ENCODE data around the gene C21orf58.

C21orf58 gene

DNA sequence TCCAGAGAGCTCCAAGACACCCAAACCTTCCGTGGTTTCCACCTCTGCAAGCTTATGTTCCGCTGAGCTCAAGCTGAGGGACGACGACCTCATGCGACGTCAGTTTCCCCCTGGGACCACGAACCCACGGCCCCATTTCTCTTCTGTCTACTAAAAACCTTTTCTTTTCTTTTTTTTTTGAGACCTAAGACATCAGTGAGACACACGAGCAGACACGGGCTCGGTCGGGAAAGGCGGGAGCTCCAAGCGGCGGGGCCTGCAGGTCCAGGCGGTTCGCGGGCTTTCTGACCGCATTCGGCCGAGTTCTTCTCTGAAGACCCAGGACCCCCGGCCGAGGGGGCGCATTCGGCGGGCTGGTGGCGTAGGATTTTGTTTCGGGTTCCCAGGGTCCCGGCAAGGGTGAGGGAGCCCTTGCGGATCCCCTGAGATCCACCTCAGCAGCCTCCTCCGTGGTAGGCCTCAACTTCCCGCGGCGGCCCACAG is 402 bp downstream of the C21orf58 start:
- H3K9me3 ChIP-seq (ENCODE audit: control insufficient read depth in 2 of 2, low read length in 2 of 2), result no peaks in the 10 kb centered on the region
- H3K27me3 ChIP-seq (ENCODE audit: control insufficient read depth in 1 of 2, insufficient read depth in 2 of 2, low read length in 2 of 2), result no peaks in the 10 kb centered on the region
- no peak overlapping the region for H3K27ac ChIP-seq (ENCODE audit: low read length)
- peaks cover 19% of the 10 kb centered on the region for H3K4me1 ChIP-seq (ENCODE audit: control insufficient read depth, insufficient read depth, low read length)
- peak overlapping the region; percentile 42 to 69 for H3K9ac ChIP-seq (ENCODE audit: low read length in 2 of 2)
- peak overlapping the region; percentile 85 to 93 for H3K4me3 ChIP-seq (ENCODE audit: low read length in 2 of 2)
- no peaks in the 10 kb centered on the region for H3K36me3 ChIP-seq (ENCODE audit: control insufficient read depth in 2 of 2, insufficient read depth in 2 of 2, low read length in 2 of 2)

DNA sequence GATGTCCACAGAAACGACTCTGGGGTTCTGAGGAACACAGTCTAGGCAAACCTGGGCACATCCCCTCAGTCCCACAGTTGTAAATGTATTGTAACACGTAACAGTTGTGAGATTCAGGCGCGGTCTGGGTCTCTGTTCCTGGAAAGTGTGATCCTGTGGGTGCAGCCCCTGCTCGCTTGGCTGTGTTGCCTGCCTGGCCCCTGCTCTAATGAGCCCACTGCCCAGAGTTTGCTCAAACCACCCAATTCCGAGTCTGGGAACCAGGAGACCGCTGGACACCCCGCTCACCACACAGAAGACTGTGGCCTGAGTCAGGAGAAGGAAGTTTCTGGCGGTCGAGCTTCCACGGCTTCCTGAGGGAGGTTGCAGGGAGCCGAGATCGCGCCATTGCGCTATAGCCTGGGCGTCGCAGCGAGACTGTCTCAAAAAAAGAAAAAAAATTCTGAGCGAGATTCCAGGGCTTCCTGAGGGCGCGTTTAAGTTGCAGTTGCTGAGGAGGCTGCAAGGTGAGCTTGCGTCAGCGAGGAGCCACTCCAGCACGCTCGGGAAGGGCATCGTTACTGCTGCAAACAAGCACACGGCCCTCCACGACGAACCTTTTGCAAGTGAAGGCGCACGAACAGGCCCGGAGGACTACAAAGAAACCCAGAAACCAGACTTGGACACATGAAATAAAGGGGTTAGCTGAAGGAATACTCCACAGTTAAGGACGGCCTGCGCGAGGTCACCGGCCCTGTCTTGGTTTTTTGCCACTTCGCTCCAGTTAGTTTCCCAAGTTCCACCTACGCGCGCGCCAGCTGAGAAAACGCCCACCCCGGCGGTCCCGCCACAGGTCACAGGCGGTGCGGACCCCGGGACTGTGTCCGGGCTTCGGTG is 1.1 kb downstream of the C21orf58 start:
- Histone ChIP-seq H3K27ac (ENCODE audit: low read length) (no peak overlapping the region), H3K9ac (ENCODE audit: low read length in 2 of 2) (peak overlapping the region; percentile 42 to 69)

GRCh38 chr21:46320331-46320801 is 3.3 kb downstream of the C21orf58 start:
- H3K27me3 ChIP-seq (ENCODE audit: control insufficient read depth in 1 of 2, insufficient read depth in 2 of 2, low read length in 2 of 2), result no peaks in the 10 kb centered on the region
- H3K9ac ChIP-seq (ENCODE audit: low read length in 2 of 2), result no peak overlapping the region
- H3K4me3 ChIP-seq (ENCODE audit: low read length in 2 of 2), result no peak overlapping the region
- no peaks in the 10 kb centered on the region for H3K9me3 ChIP-seq (ENCODE audit: control insufficient read depth in 2 of 2, low read length in 2 of 2)
- peaks cover 16% of the 10 kb centered on the region for H3K4me1 ChIP-seq (ENCODE audit: control insufficient read depth, insufficient read depth, low read length)
- no peaks in the 10 kb centered on the region for H3K36me3 ChIP-seq (ENCODE audit: control insufficient read depth in 2 of 2, insufficient read depth in 2 of 2, low read length in 2 of 2)
- H3K27ac ChIP-seq (ENCODE audit: low read length), result no peak overlapping the region

More for the DNA sequence above, 1.1 kb downstream of the C21orf58 start:
- Histone ChIP-seq H3K4me3 (ENCODE audit: low read length in 2 of 2) (peak overlapping the region; percentile 85 to 93), H3K27me3 (ENCODE audit: control insufficient read depth in 1 of 2, insufficient read depth in 2 of 2, low read length in 2 of 2) (no peaks in the 10 kb centered on the region), H3K9me3 (ENCODE audit: control insufficient read depth in 2 of 2, low read length in 2 of 2) (no peaks in the 10 kb centered on the region), H3K36me3 (ENCODE audit: control insufficient read depth in 2 of 2, insufficient read depth in 2 of 2, low read length in 2 of 2) (no peaks in the 10 kb centered on the region), H3K4me1 (ENCODE audit: control insufficient read depth, insufficient read depth, low read length) (peaks cover 19% of the 10 kb centered on the region)

DNA sequence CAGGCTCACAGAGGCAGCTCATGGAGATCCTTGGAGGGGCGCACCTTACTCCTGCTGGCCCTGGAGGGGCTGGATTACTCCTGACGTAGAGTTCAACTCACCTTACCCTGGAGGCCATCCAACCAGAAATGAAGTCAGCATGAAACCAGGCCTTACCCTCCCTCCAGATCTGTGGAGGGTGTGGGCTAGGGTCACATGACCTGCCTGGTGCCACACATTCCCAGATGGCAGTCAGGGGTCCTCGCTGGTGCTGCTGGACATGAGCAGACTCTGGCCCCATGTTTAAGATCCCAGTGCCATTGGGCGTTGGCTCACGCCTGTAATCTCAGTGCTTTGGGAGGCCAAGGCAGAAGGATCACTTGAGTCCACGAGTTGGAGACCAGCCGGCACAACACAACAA is 4.5 kb downstream of the C21orf58 start:
- H3K9ac ChIP-seq (ENCODE audit: low read length in 2 of 2), result no peak overlapping the region
- no peak overlapping the region for H3K4me3 ChIP-seq (ENCODE audit: low read length in 2 of 2)
- H3K27me3 ChIP-seq (ENCODE audit: control insufficient read depth in 1 of 2, insufficient read depth in 2 of 2, low read length in 2 of 2), result no peaks in the 10 kb centered on the region
- peaks cover 14% of the 10 kb centered on the region for H3K4me1 ChIP-seq (ENCODE audit: control insufficient read depth, insufficient read depth, low read length)
- H3K27ac ChIP-seq (ENCODE audit: low read length), result no peak overlapping the region
- no peaks in the 10 kb centered on the region for H3K36me3 ChIP-seq (ENCODE audit: control insufficient read depth in 2 of 2, insufficient read depth in 2 of 2, low read length in 2 of 2)
- no peaks in the 10 kb centered on the region for H3K9me3 ChIP-seq (ENCODE audit: control insufficient read depth in 2 of 2, low read length in 2 of 2)

DNA sequence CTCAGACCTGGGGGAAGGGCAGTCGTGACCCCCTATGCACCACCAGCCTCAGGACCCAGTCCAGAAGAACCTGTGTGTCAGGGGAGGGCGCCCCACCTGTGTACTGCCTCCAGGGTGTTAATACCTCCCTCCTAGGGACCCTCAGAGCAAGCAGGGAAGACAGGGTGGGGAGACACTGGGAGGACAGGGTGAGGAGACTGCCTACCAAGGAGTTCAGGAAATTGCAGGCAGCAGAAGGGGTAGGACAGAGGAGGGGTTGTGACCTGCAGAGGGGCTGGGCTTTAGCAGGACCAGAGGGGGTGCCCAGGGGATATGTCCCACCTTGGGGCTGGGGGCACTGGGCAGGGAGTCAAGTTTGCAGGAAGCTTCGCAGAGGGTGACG is 5.2 kb downstream of the C21orf58 start:
- Histone ChIP-seq H3K27ac (ENCODE audit: low read length) (no peak overlapping the region), H3K27me3 (ENCODE audit: control insufficient read depth in 1 of 2, insufficient read depth in 2 of 2, low read length in 2 of 2) (no peaks in the 10 kb centered on the region), H3K9me3 (ENCODE audit: control insufficient read depth in 2 of 2, low read length in 2 of 2) (no peaks in the 10 kb centered on the region), H3K4me3 (ENCODE audit: low read length in 2 of 2) (no peak overlapping the region), H3K4me1 (ENCODE audit: control insufficient read depth, insufficient read depth, low read length) (peaks cover 14% of the 10 kb centered on the region), H3K9ac (ENCODE audit: low read length in 2 of 2) (no peak overlapping the region), H3K36me3 (ENCODE audit: control insufficient read depth in 2 of 2, insufficient read depth in 2 of 2, low read length in 2 of 2) (no peaks in the 10 kb centered on the region)

DNA sequence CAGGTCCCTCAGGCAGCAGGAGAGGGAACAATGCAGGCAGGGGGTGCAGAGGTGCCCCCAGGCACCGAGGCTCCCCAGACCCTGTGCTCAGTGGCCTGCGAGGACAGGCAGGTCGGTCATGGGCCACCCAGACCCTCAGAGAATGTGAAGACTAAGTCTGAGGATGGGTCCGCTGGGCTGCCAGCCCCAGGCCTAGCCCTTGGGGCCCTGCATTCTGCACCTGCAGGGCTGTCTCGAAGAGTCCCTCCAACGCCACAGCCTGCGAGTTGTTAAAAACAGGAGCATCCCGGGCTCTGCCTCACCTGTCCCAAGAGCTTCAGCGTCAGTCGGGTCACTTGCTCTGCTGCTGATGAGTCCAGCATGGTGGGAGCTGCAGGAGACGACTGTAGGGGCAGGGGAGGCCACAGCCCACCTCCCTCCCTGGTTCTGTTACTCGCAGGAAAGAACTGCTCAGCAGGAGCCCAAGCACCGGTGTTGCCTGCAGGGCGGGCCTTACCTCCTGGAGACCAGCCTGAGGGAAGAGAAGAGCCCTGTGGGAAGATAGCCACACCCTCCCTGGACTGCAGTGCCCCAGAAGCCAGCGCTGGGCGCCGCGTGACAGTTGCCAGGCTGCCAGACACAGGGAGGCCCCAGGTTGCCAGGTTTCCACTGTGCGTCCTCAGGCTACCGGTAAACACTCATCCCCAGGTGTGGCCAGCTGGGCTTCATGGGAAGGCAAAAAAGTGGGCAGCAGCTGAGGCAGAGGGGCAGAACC is 5.8 kb downstream of the C21orf58 start:
- Histone ChIP-seq H3K9ac (ENCODE audit: low read length in 2 of 2) (no peak overlapping the region), H3K9me3 (ENCODE audit: control insufficient read depth in 2 of 2, low read length in 2 of 2) (no peaks in the 10 kb centered on the region), H3K27me3 (ENCODE audit: control insufficient read depth in 1 of 2, insufficient read depth in 2 of 2, low read length in 2 of 2) (no peaks in the 10 kb centered on the region), H3K4me1 (ENCODE audit: control insufficient read depth, insufficient read depth, low read length) (peaks cover 8% of the 10 kb centered on the region), H3K36me3 (ENCODE audit: control insufficient read depth in 2 of 2, insufficient read depth in 2 of 2, low read length in 2 of 2) (no peaks in the 10 kb centered on the region), H3K27ac (ENCODE audit: low read length) (no peak overlapping the region), H3K4me3 (ENCODE audit: low read length in 2 of 2) (no peak overlapping the region)

DNA sequence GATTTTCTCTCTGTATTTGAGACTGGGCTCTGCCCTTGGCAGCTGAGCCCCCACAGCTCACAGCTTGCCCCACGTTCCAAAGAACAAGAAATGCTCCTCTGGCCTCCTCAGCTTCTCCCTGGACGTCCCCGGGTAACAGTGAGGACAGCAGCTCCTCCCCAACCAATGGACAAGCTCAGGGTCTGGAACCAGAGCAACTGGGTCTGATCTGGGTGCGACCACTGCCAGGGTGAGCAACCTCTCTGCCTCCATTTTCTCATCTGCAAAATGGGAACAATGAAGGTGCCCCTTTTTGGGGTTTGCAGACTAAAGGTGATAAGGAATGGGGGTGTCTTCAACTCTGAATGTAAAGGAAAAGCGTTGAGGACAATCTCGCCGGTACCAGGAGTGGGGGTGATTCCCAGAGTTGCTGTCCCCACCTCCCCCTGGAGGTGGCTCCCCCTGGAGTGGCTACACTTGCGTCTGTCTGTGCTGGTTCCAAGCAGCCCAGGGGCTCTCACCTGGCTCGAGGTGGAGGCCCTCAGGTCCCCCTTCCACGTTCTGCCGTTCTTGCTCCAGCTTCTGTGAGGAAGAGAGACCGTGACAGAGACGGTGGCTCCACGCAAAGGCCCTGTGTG is 6.9 kb downstream of the C21orf58 start:
- H3K36me3 ChIP-seq (ENCODE audit: control insufficient read depth in 2 of 2, insufficient read depth in 2 of 2, low read length in 2 of 2), result no peaks in the 10 kb centered on the region
- H3K4me3 ChIP-seq (ENCODE audit: low read length in 2 of 2), result no peak overlapping the region
- H3K27ac ChIP-seq (ENCODE audit: low read length), result no peak overlapping the region
- no peak overlapping the region for H3K9ac ChIP-seq (ENCODE audit: low read length in 2 of 2)
- no peaks in the 10 kb centered on the region for H3K4me1 ChIP-seq (ENCODE audit: control insufficient read depth, insufficient read depth, low read length)
- H3K9me3 ChIP-seq (ENCODE audit: control insufficient read depth in 2 of 2, low read length in 2 of 2), result no peaks in the 10 kb centered on the region
- H3K27me3 ChIP-seq (ENCODE audit: control insufficient read depth in 1 of 2, insufficient read depth in 2 of 2, low read length in 2 of 2), result no peaks in the 10 kb centered on the region

DNA sequence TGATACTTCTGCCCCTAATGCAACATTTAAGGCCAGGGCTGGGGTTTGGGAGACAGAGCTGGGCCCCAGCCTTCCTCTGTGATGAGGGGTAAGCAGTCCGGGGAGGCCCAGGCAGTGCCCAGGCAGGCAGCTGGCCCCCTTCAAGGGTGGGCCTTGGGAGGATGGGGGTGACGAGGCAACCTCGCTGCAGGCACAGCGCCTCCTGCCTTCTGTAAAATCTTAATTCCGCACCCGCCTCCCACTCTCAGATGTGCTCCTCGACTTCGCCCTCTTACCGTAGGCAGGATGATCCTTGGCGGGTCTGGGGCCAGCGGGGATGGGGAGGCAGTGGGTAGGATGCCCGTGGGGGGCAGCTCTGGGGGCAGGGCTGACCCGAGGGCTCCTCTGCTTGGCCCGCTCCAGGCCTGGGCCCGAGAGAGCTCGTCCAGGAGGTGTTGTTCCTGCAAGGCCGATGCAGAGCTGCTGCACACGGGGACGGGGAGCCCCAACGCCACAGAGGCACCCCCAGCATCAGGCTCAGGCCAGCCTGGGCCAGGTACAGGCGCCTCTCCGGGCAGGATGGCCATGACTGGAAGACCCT is 9.1 kb downstream of the C21orf58 start:
- no peaks in the 10 kb centered on the region for H3K27me3 ChIP-seq (ENCODE audit: control insufficient read depth in 1 of 2, insufficient read depth in 2 of 2, low read length in 2 of 2)
- H3K4me1 ChIP-seq (ENCODE audit: control insufficient read depth, insufficient read depth, low read length), result no peaks in the 10 kb centered on the region
- H3K36me3 ChIP-seq (ENCODE audit: control insufficient read depth in 2 of 2, insufficient read depth in 2 of 2, low read length in 2 of 2), result no peaks in the 10 kb centered on the region
- H3K27ac ChIP-seq (ENCODE audit: low read length), result no peak overlapping the region
- no peak overlapping the region for H3K4me3 ChIP-seq (ENCODE audit: low read length in 2 of 2)
- no peaks in the 10 kb centered on the region for H3K9me3 ChIP-seq (ENCODE audit: control insufficient read depth in 2 of 2, low read length in 2 of 2)
- H3K9ac ChIP-seq (ENCODE audit: low read length in 2 of 2), result no peak overlapping the region

- Histone ChIP-seq H3K4me3 (ENCODE audit: low read length in 2 of 2) (no peak overlapping the region), H3K36me3 (ENCODE audit: control insufficient read depth in 2 of 2, insufficient read depth in 2 of 2, low read length in 2 of 2) (no peaks in the 10 kb centered on the region), H3K27me3 (ENCODE audit: control insufficient read depth in 1 of 2, insufficient read depth in 2 of 2, low read length in 2 of 2) (no peaks in the 10 kb centered on the region), H3K9ac (ENCODE audit: low read length in 2 of 2) (no peak overlapping the region), H3K9me3 (ENCODE audit: control insufficient read depth in 2 of 2, low read length in 2 of 2) (no peaks in the 10 kb centered on the region), H3K4me1 (ENCODE audit: control insufficient read depth, insufficient read depth, low read length) (no peaks in the 10 kb centered on the region), H3K27ac (ENCODE audit: low read length) (no peak overlapping the region)
Measured at GRCh38 chr21:46312949-46313348, 10.7 kb downstream of the C21orf58 start.

DNA sequence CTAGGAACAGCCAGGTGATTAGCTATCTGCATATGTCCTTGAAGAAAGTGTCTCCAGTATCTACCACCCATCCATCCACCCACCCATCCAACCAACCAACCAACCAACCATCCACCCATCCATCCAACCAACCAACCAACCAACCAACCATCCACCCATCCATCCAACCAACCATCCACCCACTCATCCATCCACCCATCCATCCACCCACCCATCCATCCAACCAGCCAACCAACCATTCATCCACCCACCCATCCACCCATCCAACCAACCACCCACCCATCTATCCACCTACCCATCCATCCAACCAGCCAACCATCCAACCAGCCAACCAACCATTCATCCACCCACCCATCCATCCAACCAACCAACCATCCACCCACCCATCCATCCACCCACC is 12.1 kb downstream of the C21orf58 start:
- Histone ChIP-seq H3K36me3 (ENCODE audit: control insufficient read depth in 2 of 2, insufficient read depth in 2 of 2, low read length in 2 of 2) (no peaks in the 10 kb centered on the region), H3K27ac (ENCODE audit: low read length) (no peak overlapping the region), H3K9me3 (ENCODE audit: control insufficient read depth in 2 of 2, low read length in 2 of 2) (no peaks in the 10 kb centered on the region), H3K27me3 (ENCODE audit: control insufficient read depth in 1 of 2, insufficient read depth in 2 of 2, low read length in 2 of 2) (no peaks in the 10 kb centered on the region), H3K4me3 (ENCODE audit: low read length in 2 of 2) (no peak overlapping the region), H3K4me1 (ENCODE audit: control insufficient read depth, insufficient read depth, low read length) (no peaks in the 10 kb centered on the region), H3K9ac (ENCODE audit: low read length in 2 of 2) (no peak overlapping the region)
